Activated B cell treated with CpG ODN at 0.5 μM for 24 hours (primary cell): Measurements from ENCODE around the gene ARHGEF10L. TPM values are rescaled to one million over a fixed set of nuclear protein-coding genes. Genes with fewer than 3 reads are reported as not detected.

Experiments
- ATAC-seq: fragments of 200-7000 bp; cut with Tn5 transposase; one replicate; pipeline ENCODE4 v1.10.0; 2021; ENCODE audit warnings: low read depth, mild to moderate bottlenecking, moderate library complexity
- CTCF ChIA-PET: fragments of 350-600 bp; sonication (Branson Sonifier 250); formaldehyde crosslinking; loops from one replicate; lab custom pipeline; 2021; ENCODE audit warnings: antibody characterized with exemption; lab: Charles Lee
- POLR2A ChIA-PET: fragments of 350-600 bp; sonication (Branson Sonifier 250); formaldehyde crosslinking; loops from one replicate; lab custom pipeline; 2021; ENCODE audit warnings: antibody characterized with exemption; lab: Charles Lee
- DNase-seq: peaks from one replicate; pipeline ENCODE4 v3.0.0; 2022
- H3K27ac Mint-ChIP-seq: one replicate; pipeline ENCODE4 v1.8.0; 2020; ENCODE audit warnings: mixed read lengths
- H3K27me3 Mint-ChIP-seq: one replicate; pipeline ENCODE4 v1.8.0; 2021; ENCODE audit warnings: mixed read lengths
- H3K36me3 Mint-ChIP-seq: one replicate; pipeline ENCODE4 v1.8.0; 2021; ENCODE audit warnings: low read depth, mixed read lengths
- H3K4me1 Mint-ChIP-seq: one replicate; pipeline ENCODE4 v1.8.0; 2021; ENCODE audit warnings: mixed read lengths
- H3K4me3 Mint-ChIP-seq: one replicate; pipeline ENCODE4 v1.8.0; 2020; ENCODE audit warnings: mild to moderate bottlenecking, mixed read lengths
- H3K9me3 Mint-ChIP-seq: one replicate; pipeline ENCODE4 v1.8.0; 2020; ENCODE audit warnings: mixed read lengths
- CTCF ChIP-seq: fragments of 200-600 bp; IDR thresholded peaks from one replicate; pipeline ENCODE4 v1.8.0; 2022; ENCODE audit warnings: antibody characterized with exemption, mild to moderate bottlenecking
- intact Hi-C: fragments of 100-400 bp; cut with micrococcal nuclease; formaldehyde crosslinking; loops from one replicate; pipeline ENCODE4 v1.15.1; 2024
- total RNA-seq: library from RNA; stranded (reverse); gene quantifications from 2 replicates; pipeline ENCODE4 v1.2.3, GENCODE V29; 2022

The ARHGEF10L gene
- total RNA-seq, 1 donor from 2014 or later, result 0.62 TPM

- no peak overlapping the region for H3K27ac Mint-ChIP-seq
- DNase-seq (peak; percentile 26), ATAC-seq (no peak)
- H3K9me3 Mint-ChIP-seq, result no peaks in the 10 kb centered on the region
- no peak overlapping the region for H3K4me3 Mint-ChIP-seq
- POLR2A ChIA-PET, result no interaction called here
- no peak for TF ChIP-seq CTCF
- CTCF ChIA-PET, result interaction anchor here (0.6 to 3.5 kb wide), 5 partner anchors 12 to 186 kb away, joined by 3 to 26 read pairs (median 5); no protein-coding TSS in a partner anchor
- no peaks in the 10 kb centered on the region for H3K27me3 Mint-ChIP-seq
- intact Hi-C loops, result loop anchor here (1.0 to 2.0 kb wide), 3 partner anchors 105 to 186 kb away; no protein-coding TSS in a partner anchor
- no peaks in the 10 kb centered on the region for H3K36me3 Mint-ChIP-seq
- no peaks in the 10 kb centered on the region for H3K4me1 Mint-ChIP-seq
Measured at GRCh38 chr1:17606826-17607440, 67.4 kb downstream of the ARHGEF10L start.

- CTCF ChIA-PET, result interaction anchor here (1.7 to 3.5 kb wide), 2 partner anchors 105 to 113 kb away, joined by 21 to 26 read pairs; no protein-coding TSS in a partner anchor
Measured at GRCh38 chr1:17607644-17608581, 68.4 kb downstream of the ARHGEF10L start.

GRCh38 chr1:17609529-17609928, 70.0 kb downstream of the ARHGEF10L start:
- Mint-ChIP-seq H3K27me3 (peaks cover 1% of the 10 kb centered on the region), H3K4me1 (no peaks in the 10 kb centered on the region), H3K9me3 (no peaks in the 10 kb centered on the region), H3K36me3 (no peaks in the 10 kb centered on the region), H3K27ac (no peak overlapping the region), H3K4me3 (no peak overlapping the region)
- DNase-seq (no peak), ATAC-seq (no peak)
- POLR2A ChIA-PET, result no interaction called here
- intact Hi-C loops, result no loop called here
- no peak for TF ChIP-seq CTCF
- CTCF ChIA-PET, result no interaction called here

More at GRCh38 chr1:17607644-17608581, 68.4 kb downstream of the ARHGEF10L start:
- Mint-ChIP-seq H3K27me3 (no peaks in the 10 kb centered on the region), H3K36me3 (no peaks in the 10 kb centered on the region), H3K9me3 (no peaks in the 10 kb centered on the region), H3K4me1 (no peaks in the 10 kb centered on the region), H3K4me3 (no peak overlapping the region), H3K27ac (no peak overlapping the region)
- intact Hi-C loops, result loop anchor here (2.0 kb wide), 2 partner anchors 113 to 187 kb away; no protein-coding TSS in a partner anchor
- POLR2A ChIA-PET, result no interaction called here
- no peak for ATAC-seq
- TF ChIP-seq CTCF, result no peak
- no peak for DNase-seq

GRCh38 chr1:17610085-17610484, 70.6 kb downstream of the ARHGEF10L start:
- Mint-ChIP-seq H3K4me3 (no peak overlapping the region), H3K36me3 (no peaks in the 10 kb centered on the region), H3K9me3 (no peaks in the 10 kb centered on the region), H3K27me3 (peaks cover 1% of the 10 kb centered on the region), H3K4me1 (no peaks in the 10 kb centered on the region), H3K27ac (no peak overlapping the region)
- POLR2A ChIA-PET, result no interaction called here
- ATAC-seq (no peak), DNase-seq (no peak)
- intact Hi-C loops, result no loop called here
- no peak for TF ChIP-seq CTCF
- CTCF ChIA-PET, result no interaction called here

- Mint-ChIP-seq H3K9me3 (no peaks in the 10 kb centered on the region), H3K27me3 (peaks cover 1% of the 10 kb centered on the region), H3K27ac (no peak overlapping the region), H3K4me3 (no peak overlapping the region), H3K4me1 (no peaks in the 10 kb centered on the region), H3K36me3 (no peaks in the 10 kb centered on the region)
- ChIA-PET CTCF (no interaction called here), POLR2A (no interaction called here)
- intact Hi-C loops, result no loop called here
- TF ChIP-seq CTCF, result no peak
- DNase-seq (no peak), ATAC-seq (no peak)
Measured at GRCh38 chr1:17610713-17611112, 71.2 kb downstream of the ARHGEF10L start.
